Measurements from ENCODE around the gene RAB7A.
A peak's percentile ranks its signal among the peaks of the same experiment; 100 is the strongest.
"Not testable (repeated sequence)": the region's sequence is repeated elsewhere in the genome, so short reads cannot be mapped to it uniquely, and the experiment has no call there.

Gene RAB7A

GRCh38 chr3:128714887-128715491 is 11.0 kb upstream of the RAB7A start:
- Histone ChIP-seq H3K27me3 (ENCODE audit: insufficient read depth, low read length) (no peaks in the 10 kb centered on the region), H3K9ac (ENCODE audit: low read depth, low read length) (no peak overlapping the region), H3K36me3 (ENCODE audit: insufficient read depth, low read depth, low read length) (no peaks in the 10 kb centered on the region), H3K27ac (ENCODE audit: low read length) (no peak overlapping the region), H3K4me1 (ENCODE audit: insufficient read depth, low read length) (peaks cover 1% of the 10 kb centered on the region; the same call in 1 of the 2 replicates), H3K4me3 (ENCODE audit: low read length) (no peak overlapping the region), H3K9me3 (ENCODE audit: insufficient read depth, low read depth, low read length) (no peaks in the 10 kb centered on the region)

DNA sequence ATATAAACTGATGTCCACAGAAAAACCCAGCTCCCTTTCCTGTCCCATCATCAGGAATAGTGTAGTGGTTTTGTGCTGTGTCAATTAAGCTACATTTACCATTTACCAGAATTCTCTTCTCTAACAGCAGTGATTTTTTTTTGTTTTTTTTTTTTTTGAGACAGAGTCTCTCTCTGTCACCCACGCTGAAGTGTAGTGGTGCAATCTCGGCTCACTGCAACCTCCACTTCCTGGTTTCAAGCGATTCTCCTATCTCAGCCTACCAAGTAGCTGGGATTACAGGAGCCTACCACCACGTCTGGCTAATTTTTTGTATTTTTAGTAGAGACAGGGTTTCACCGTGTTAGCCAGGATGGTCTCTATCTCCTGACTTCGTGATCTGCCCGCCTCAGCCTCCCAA is 7.1 kb upstream of the RAB7A start:
- H3K4me3 ChIP-seq (ENCODE audit: low read length); H3K9ac ChIP-seq (ENCODE audit: low read depth, low read length); H3K36me3 ChIP-seq (ENCODE audit: insufficient read depth, low read depth, low read length); H3K9me3 ChIP-seq (ENCODE audit: insufficient read depth, low read depth, low read length); H3K27me3 ChIP-seq (ENCODE audit: insufficient read depth, low read length); H3K27ac ChIP-seq (ENCODE audit: low read length): not testable (repeated sequence)
- H3K4me1 ChIP-seq (ENCODE audit: insufficient read depth, low read length), result peaks cover 20% of the 10 kb centered on the region; the same call in 1 of the 2 replicates

DNA sequence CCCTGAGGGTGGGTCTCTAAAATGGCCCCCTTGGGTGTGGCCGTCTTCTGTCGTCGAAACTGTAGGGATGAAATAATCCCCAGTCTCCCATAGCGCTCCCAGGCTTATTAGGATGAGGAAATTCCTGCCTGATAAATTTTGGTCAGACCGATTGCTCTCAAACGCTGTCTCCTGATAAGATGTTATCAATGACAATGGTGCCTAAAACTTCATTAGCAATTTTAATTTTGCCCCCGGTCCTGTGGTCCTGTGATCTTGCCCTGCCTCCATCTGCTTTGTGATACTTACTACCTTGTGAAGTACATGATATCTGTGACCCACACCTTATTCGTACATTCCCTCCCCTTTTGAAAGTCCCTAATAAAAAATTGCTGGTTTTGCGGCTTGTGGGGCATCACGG is 5.1 kb upstream of the RAB7A start:
- peaks cover 22% of the 10 kb centered on the region; the same call in 1 of the 2 replicates for H3K4me1 ChIP-seq (ENCODE audit: insufficient read depth, low read length)
- no peaks in the 10 kb centered on the region for H3K9me3 ChIP-seq (ENCODE audit: insufficient read depth, low read depth, low read length)
- no peaks in the 10 kb centered on the region for H3K27me3 ChIP-seq (ENCODE audit: insufficient read depth, low read length)
- H3K36me3 ChIP-seq (ENCODE audit: insufficient read depth, low read depth, low read length), result no peaks in the 10 kb centered on the region
- no peak overlapping the region for H3K9ac ChIP-seq (ENCODE audit: low read depth, low read length)
- H3K27ac ChIP-seq (ENCODE audit: low read length), result no peak overlapping the region
- H3K4me3 ChIP-seq (ENCODE audit: low read length), result peak overlapping the region; percentile 25; the same call in 1 of the 2 replicates

DNA sequence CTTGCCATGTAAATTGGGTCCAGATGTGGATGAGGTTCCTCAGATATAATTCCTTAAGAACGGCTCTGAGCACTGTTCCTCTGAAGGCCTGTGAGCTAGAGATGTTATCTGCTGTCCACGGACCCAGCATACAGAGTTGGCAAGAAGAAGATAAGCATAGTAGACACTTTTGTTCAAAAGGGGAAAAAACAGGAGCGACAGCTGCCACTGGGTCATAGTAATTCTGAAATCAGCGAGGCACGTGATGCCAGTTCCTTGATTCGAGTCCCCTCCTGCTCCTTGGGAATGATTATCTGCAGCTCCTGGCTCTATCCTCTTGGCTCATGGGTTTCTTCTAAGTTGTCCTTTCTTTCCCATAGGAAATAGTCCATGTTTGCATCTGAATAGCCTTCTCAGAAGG is 2.5 kb upstream of the RAB7A start:
- Histone ChIP-seq H3K9ac (ENCODE audit: low read depth, low read length) (no peak overlapping the region), H3K27ac (ENCODE audit: low read length) (no peak overlapping the region), H3K9me3 (ENCODE audit: insufficient read depth, low read depth, low read length) (no peaks in the 10 kb centered on the region), H3K4me1 (ENCODE audit: insufficient read depth, low read length) (peaks cover 34% of the 10 kb centered on the region), H3K4me3 (ENCODE audit: low read length) (peak overlapping the region; percentile 4; the same call in 1 of the 2 replicates), H3K27me3 (ENCODE audit: insufficient read depth, low read length) (no peaks in the 10 kb centered on the region), H3K36me3 (ENCODE audit: insufficient read depth, low read depth, low read length) (no peaks in the 10 kb centered on the region)

- H3K27me3 ChIP-seq (ENCODE audit: insufficient read depth, low read length), result no peaks in the 10 kb centered on the region
- peak overlapping the region; percentile 19; the same call in 1 of the 2 replicates for H3K9ac ChIP-seq (ENCODE audit: low read depth, low read length)
- H3K4me1 ChIP-seq (ENCODE audit: insufficient read depth, low read length), result peaks cover 29% of the 10 kb centered on the region
- H3K36me3 ChIP-seq (ENCODE audit: insufficient read depth, low read depth, low read length), result no peaks in the 10 kb centered on the region
- peak overlapping the region; percentile 44; the same call in 1 of the 2 replicates for H3K4me3 ChIP-seq (ENCODE audit: low read length)
- peak overlapping the region; percentile 16 for H3K27ac ChIP-seq (ENCODE audit: low read length)
- H3K9me3 ChIP-seq (ENCODE audit: insufficient read depth, low read depth, low read length), result no peaks in the 10 kb centered on the region
These were observed 398 bp upstream of the RAB7A start for GRCh38 chr3:128725547-128726022.

DNA sequence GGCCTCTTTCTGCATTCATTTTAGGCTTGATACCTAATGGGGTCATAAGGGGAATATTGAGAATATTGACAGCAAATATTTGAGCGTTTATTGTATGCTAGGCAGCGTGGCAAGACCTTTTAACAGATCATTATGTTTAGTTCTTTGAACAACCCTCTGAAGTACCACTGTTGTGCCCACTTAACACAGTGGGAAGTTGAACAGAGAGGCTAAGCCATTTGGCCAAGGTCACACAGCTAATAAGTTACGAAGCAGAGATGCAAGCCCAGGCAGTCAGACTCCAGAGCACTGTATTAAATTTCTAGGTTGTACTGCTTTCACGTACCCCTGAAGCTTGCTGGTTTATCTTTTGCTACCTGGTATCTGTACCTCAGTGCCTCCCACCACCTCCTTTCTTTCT is 1.1 kb downstream of the RAB7A start:
- Histone ChIP-seq H3K9me3 (ENCODE audit: insufficient read depth, low read depth, low read length) (no peaks in the 10 kb centered on the region), H3K4me1 (ENCODE audit: insufficient read depth, low read length) (peaks cover 21% of the 10 kb centered on the region), H3K27me3 (ENCODE audit: insufficient read depth, low read length) (no peaks in the 10 kb centered on the region), H3K36me3 (ENCODE audit: insufficient read depth, low read depth, low read length) (no peaks in the 10 kb centered on the region), H3K9ac (ENCODE audit: low read depth, low read length) (peak overlapping the region; percentile 88), H3K4me3 (ENCODE audit: low read length) (peak overlapping the region; percentile 99), H3K27ac (ENCODE audit: low read length) (no peak overlapping the region)

- no peaks in the 10 kb centered on the region for H3K27me3 ChIP-seq (ENCODE audit: insufficient read depth, low read length)
- H3K4me3 ChIP-seq (ENCODE audit: low read length), result peak overlapping the region; percentile 99
- no peaks in the 10 kb centered on the region for H3K36me3 ChIP-seq (ENCODE audit: insufficient read depth, low read depth, low read length)
- peaks cover 21% of the 10 kb centered on the region for H3K4me1 ChIP-seq (ENCODE audit: insufficient read depth, low read length)
- H3K9me3 ChIP-seq (ENCODE audit: insufficient read depth, low read depth, low read length), result no peaks in the 10 kb centered on the region
- peak overlapping the region; percentile 88; the same call in 1 of the 2 replicates for H3K9ac ChIP-seq (ENCODE audit: low read depth, low read length)
- no peak overlapping the region for H3K27ac ChIP-seq (ENCODE audit: low read length)
These were observed 1.5 kb downstream of the RAB7A start for GRCh38 chr3:128727485-128727884.

- Histone ChIP-seq H3K4me1 (ENCODE audit: insufficient read depth, low read length) (peaks cover 21% of the 10 kb centered on the region), H3K36me3 (ENCODE audit: insufficient read depth, low read depth, low read length) (no peaks in the 10 kb centered on the region), H3K9ac (ENCODE audit: low read depth, low read length) (peak overlapping the region; percentile 88; the same call in 1 of the 2 replicates), H3K9me3 (ENCODE audit: insufficient read depth, low read depth, low read length) (no peaks in the 10 kb centered on the region), H3K27ac (ENCODE audit: low read length) (no peak overlapping the region), H3K4me3 (ENCODE audit: low read length) (peak overlapping the region; percentile 99), H3K27me3 (ENCODE audit: insufficient read depth, low read length) (no peaks in the 10 kb centered on the region)
These were observed 2.0 kb downstream of the RAB7A start for GRCh38 chr3:128727996-128728395.

DNA sequence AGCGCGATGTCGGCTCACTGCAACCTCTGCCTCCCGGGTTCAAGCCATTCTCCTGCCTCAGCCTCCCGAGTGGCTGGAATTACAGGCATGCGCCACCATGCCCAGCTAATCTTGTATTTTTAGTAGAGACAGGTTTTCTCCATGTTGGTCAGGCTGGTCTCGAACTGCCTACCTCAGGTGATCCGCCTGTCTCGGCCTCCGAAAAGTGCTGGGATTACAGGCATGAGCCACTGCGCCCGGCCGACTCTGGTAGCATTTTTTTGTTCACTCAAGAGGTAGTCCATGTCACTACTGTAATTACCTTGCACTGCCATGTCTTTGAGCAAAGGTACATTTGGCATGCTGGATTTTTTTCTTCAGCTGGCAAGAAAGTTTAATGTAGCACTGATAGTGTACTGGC is 2.5 kb downstream of the RAB7A start:
- not testable (repeated sequence) for H3K9ac ChIP-seq (ENCODE audit: low read depth, low read length); H3K4me3 ChIP-seq (ENCODE audit: low read length); H3K27me3 ChIP-seq (ENCODE audit: insufficient read depth, low read length); H3K27ac ChIP-seq (ENCODE audit: low read length); H3K36me3 ChIP-seq (ENCODE audit: insufficient read depth, low read depth, low read length); H3K9me3 ChIP-seq (ENCODE audit: insufficient read depth, low read depth, low read length)
- peaks cover 17% of the 10 kb centered on the region for H3K4me1 ChIP-seq (ENCODE audit: insufficient read depth, low read length)

GRCh38 chr3:128730471-128730870 is 4.5 kb downstream of the RAB7A start:
- Histone ChIP-seq H3K27me3 (ENCODE audit: insufficient read depth, low read length) (no peaks in the 10 kb centered on the region), H3K36me3 (ENCODE audit: insufficient read depth, low read depth, low read length) (no peaks in the 10 kb centered on the region), H3K27ac (ENCODE audit: low read length) (no peak overlapping the region), H3K9me3 (ENCODE audit: insufficient read depth, low read depth, low read length) (no peaks in the 10 kb centered on the region), H3K4me3 (ENCODE audit: low read length) (no peak overlapping the region), H3K4me1 (ENCODE audit: insufficient read depth, low read length) (peaks cover 12% of the 10 kb centered on the region), H3K9ac (ENCODE audit: low read depth, low read length) (no peak overlapping the region)

GRCh38 chr3:128734523-128735189 is 8.7 kb downstream of the RAB7A start:
- no peak overlapping the region for H3K27ac ChIP-seq (ENCODE audit: low read length)
- no peaks in the 10 kb centered on the region for H3K9me3 ChIP-seq (ENCODE audit: insufficient read depth, low read depth, low read length)
- no peak overlapping the region for H3K9ac ChIP-seq (ENCODE audit: low read depth, low read length)
- H3K4me1 ChIP-seq (ENCODE audit: insufficient read depth, low read length), result peaks cover 4% of the 10 kb centered on the region; the same call in 1 of the 2 replicates
- no peak overlapping the region for H3K4me3 ChIP-seq (ENCODE audit: low read length)
- no peaks in the 10 kb centered on the region for H3K27me3 ChIP-seq (ENCODE audit: insufficient read depth, low read length)
- peaks cover 18% of the 10 kb centered on the region; the same call in 1 of the 2 replicates for H3K36me3 ChIP-seq (ENCODE audit: insufficient read depth, low read depth, low read length)

DNA sequence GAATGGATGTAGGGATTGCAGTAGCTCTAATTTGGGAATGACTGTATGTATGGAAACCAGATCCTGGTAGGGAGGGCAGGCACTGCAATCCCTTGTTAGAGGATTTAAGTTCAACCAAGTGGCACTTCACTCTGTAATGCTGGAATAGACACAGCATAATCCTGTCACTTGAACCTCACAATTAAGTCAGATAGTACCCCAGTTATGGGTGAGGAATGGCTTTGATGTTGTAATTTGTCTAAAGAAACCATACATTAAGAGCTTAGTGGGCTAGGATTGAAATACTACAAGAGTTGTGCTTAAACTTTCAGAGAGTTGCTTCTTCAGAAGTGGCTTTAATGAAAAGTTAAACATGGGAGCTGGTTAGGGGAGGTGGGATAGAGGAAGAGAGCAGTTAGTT is 9.3 kb downstream of the RAB7A start:
- peaks cover 18% of the 10 kb centered on the region; the same call in 1 of the 2 replicates for H3K36me3 ChIP-seq (ENCODE audit: insufficient read depth, low read depth, low read length)
- no peaks in the 10 kb centered on the region for H3K27me3 ChIP-seq (ENCODE audit: insufficient read depth, low read length)
- H3K4me1 ChIP-seq (ENCODE audit: insufficient read depth, low read length), result peaks cover 4% of the 10 kb centered on the region; the same call in 1 of the 2 replicates
- H3K9me3 ChIP-seq (ENCODE audit: insufficient read depth, low read depth, low read length), result no peaks in the 10 kb centered on the region
- H3K4me3 ChIP-seq (ENCODE audit: low read length), result no peak overlapping the region
- no peak overlapping the region for H3K9ac ChIP-seq (ENCODE audit: low read depth, low read length)
- no peak overlapping the region for H3K27ac ChIP-seq (ENCODE audit: low read length)

All from iPS-20b (cell line).